GM23248 (cell line): Measurements from ENCODE around the gene SLC35F2. TPM values are rescaled to one million over a fixed set of nuclear protein-coding genes. Genes with fewer than 3 reads are reported as not detected.
"Not testable (repeated sequence)": the region's sequence is repeated elsewhere in the genome, so short reads cannot be mapped to it uniquely, and the experiment has no call there.

Source experiments
- DNase-seq: peaks from one replicate; pipeline ENCODE4 v3.0.0-alpha.2; 2015
- H2AFZ ChIP-seq: fragments of 200-600 bp; sonication (generic); 2 replicates; pipeline ENCODE4 v1.6.1; 2016; ENCODE audit warnings: antibody characterized with exemption
- H3F3A ChIP-seq: fragments of 200-600 bp; sonication (generic); 2 replicates; pipeline ENCODE4 v1.6.1; 2016; ENCODE audit warnings: mild to moderate bottlenecking, antibody characterized with exemption, mixed run types; ENCODE audit not compliant: insufficient read depth
- H3K27ac ChIP-seq: fragments of 200-600 bp; sonication (generic); 2 replicates; pipeline ENCODE4 v1.5.1; 2016; ENCODE audit warnings: mild to moderate bottlenecking
- H3K27me3 ChIP-seq: fragments of 200-600 bp; sonication (generic); replicated peaks from 2 replicates; pipeline ENCODE4 v1.6.1; 2016; ENCODE audit warnings: mild to moderate bottlenecking; ENCODE audit not compliant: insufficient read depth
- H3K36me3 ChIP-seq: fragments of 200-600 bp; sonication (generic); 2 replicates; pipeline ENCODE4 v1.6.1; 2016; ENCODE audit warnings: low read depth, mild to moderate bottlenecking
- H3K4me1 ChIP-seq: fragments of 200-600 bp; sonication (generic); 2 replicates; pipeline ENCODE4 v1.6.1; 2016; ENCODE audit warnings: mild to moderate bottlenecking; ENCODE audit not compliant: insufficient read depth
- H3K4me2 ChIP-seq: fragments of 200-600 bp; sonication (generic); one replicate; pipeline ENCODE4 v1.6.1; 2016; ENCODE audit warnings: mild to moderate bottlenecking; ENCODE audit not compliant: unreplicated experiment
- H3K4me3 ChIP-seq: fragments of 200-600 bp; sonication (generic); 2 replicates; pipeline ENCODE4 v1.5.1; 2016; ENCODE audit warnings: mild to moderate bottlenecking
- H3K79me2 ChIP-seq: fragments of 200-600 bp; sonication (generic); 2 replicates; pipeline ENCODE4 v1.6.1; 2016; ENCODE audit warnings: mild to moderate bottlenecking; ENCODE audit not compliant: insufficient read depth
- H3K9ac ChIP-seq: fragments of 200-600 bp; sonication (generic); 2 replicates; pipeline ENCODE4 v1.6.1; 2016; ENCODE audit warnings: mild to moderate bottlenecking
- H3K9me2 ChIP-seq: fragments of 200-600 bp; sonication (generic); 2 replicates; pipeline ENCODE4 v1.6.1; 2016; ENCODE audit warnings: mixed run types, mild to moderate bottlenecking, moderate library complexity; ENCODE audit not compliant: insufficient read depth
- H3K9me3 ChIP-seq: fragments of 200-600 bp; sonication (generic); one replicate; pipeline ENCODE4 v1.6.1; 2017; ENCODE audit warnings: low read depth
- H4K20me1 ChIP-seq: fragments of 200-600 bp; sonication (generic); 2 replicates; pipeline ENCODE4 v1.6.0; 2016; ENCODE audit not compliant: insufficient read depth
- EZH2 ChIP-seq: fragments of 200-600 bp; sonication (generic); IDR thresholded peaks from 2 replicates; pipeline ENCODE4 v1.6.1; 2018; ENCODE audit warnings: antibody characterized with exemption, mild to moderate bottlenecking; ENCODE audit not compliant: insufficient read depth, poor library complexity, severe bottlenecking
- EZH2phosphoT487 ChIP-seq: fragments of 200-600 bp; sonication (generic); IDR thresholded peaks from 2 replicates; pipeline ENCODE4 v1.6.1; 2018; ENCODE audit warnings: antibody characterized with exemption, moderate library complexity, mild to moderate bottlenecking, low read depth; ENCODE audit not compliant: insufficient read depth
- WGBS, 2 experiments: methylation state at CpG; one replicate each; pipeline ENCODE4 v1.1.6; 2015 to 2017; ENCODE audit warnings: low lambda C conversion rate in 2 of 2, low coverage in 1 of 2; ENCODE audit errors: missing lambda C conversion rate in 2 of 2; 5-methylcytosine and 5-hydroxymethylcytosine counted together
- in situ Hi-C: fragments of 300-500 bp; cut with MboI; formaldehyde crosslinking; loops from 2 replicates; pipeline ENCODE4 v1.15.0; 2020
- polyA plus RNA-seq: library from polyadenylated mRNA; unstranded; fragments of >200 nt; fragmentation: Nextera tagmentation; extraction: Ambion mirVana; gene quantifications from 2 replicates; pipeline ENCODE4 v1.2.1, GENCODE V29; 2016
- total RNA-seq: library from RNA; depleted of rRNA; stranded (reverse); fragments of >200 nt; shearing (Covaris generic); gene quantifications from 2 replicates; pipeline ENCODE4 v1.2.3, GENCODE V29; 2014; rRNA removed

The SLC35F2 gene
- total RNA-seq (11.5 and 12.9 TPM in 2 replicates), polyA plus RNA-seq (11.5 and 12.4 TPM in 2 replicates)

DNA sequence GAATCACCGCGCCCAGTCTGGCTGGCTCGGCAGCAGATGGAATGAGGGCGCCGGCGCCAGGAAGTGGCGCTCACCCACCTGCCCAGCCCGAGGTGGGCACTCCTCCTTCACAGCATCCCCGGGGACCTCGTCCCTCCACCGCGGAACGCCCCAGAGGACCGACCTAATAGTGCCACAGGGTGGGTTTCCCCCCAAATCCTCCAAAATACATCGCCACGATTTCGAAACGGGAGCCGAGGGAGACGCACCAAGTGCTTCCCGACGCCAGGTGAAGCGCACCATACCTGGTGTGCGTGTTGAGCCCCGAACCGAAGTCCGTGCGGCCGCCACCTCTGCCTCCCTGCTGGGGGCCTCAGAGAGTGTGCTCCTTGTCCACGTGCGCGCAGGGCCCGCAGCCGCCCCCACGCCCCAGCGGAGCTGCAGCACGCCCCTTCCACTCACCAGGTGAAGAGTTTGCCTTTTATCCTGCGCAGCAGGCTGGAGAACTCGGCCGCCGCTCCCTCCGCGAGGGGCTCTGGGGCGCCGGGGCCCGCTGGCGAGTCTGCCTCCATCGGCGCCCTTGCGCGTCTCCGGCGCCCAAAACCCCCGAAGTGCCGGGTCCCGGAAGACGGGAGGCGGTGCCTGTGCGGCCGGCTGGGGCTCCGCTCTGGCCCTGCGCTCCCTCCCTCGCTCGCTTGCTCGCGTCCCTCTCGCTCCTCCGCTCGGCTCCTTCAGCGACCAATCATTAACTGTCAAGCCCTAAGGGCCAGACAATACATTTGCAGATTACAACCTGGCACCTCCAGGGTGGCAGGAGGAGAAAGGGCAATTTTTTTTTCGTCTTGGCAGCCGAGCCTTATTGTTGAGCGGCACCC is at the start of gene SLC35F2:
Gene SLC35F2 (minus strand): TSS at position 571 of the 854 bp plus-strand sequence. CDS start 20 bp downstream, at position 551.
- DNase-seq: peak; percentile 80
- H3K9ac ChIP-seq: peak within 1 kb of the TSS; percentile 73
- TF ChIP-seq EZH2phosphoT487 (no peak), EZH2 (no peak)
- H3K79me2 ChIP-seq: peaks cover 4% of the 10 kb centered on the region; the same call in 1 of the 2 replicates
- peaks cover 7% of the 10 kb centered on the region; the same call in 1 of the 2 replicates for H3F3A ChIP-seq
- H3K4me3 ChIP-seq: peak within 1 kb of the TSS; percentile 83
- peak within 1 kb of the TSS; percentile 4; the same call in 1 of the 2 replicates for H3K27ac ChIP-seq
- H4K20me1 ChIP-seq: no peaks in the 10 kb centered on the region
- no peaks in the 10 kb centered on the region for H3K27me3 ChIP-seq
- no peaks in the 10 kb centered on the region for H3K4me1 ChIP-seq
- peak within 1 kb of the TSS; percentile 88 for H2AFZ ChIP-seq
- WGBS, 2 experiments: 1% methylated on average over 50 to 64 of the region's 73 CpGs
- in situ Hi-C loops: no loop called here
- no peaks in the 10 kb centered on the region for H3K36me3 ChIP-seq
- no peaks in the 10 kb centered on the region for H3K9me3 ChIP-seq
- H3K4me2 ChIP-seq: peak within 1 kb of the TSS; percentile 82
- H3K9me2 ChIP-seq: no peaks in the 10 kb centered on the region

GRCh38 chr11:107908211-107908610 is 49.6 kb upstream of the SLC35F2 start:
- in situ Hi-C loops: no loop called here
- Histone ChIP-seq H3K4me3 (no peak overlapping the region), H3K27me3 (no peaks in the 10 kb centered on the region; the same call in 1 of the 2 replicates), H3K9me2 (no peaks in the 10 kb centered on the region), H3K36me3 (no peaks in the 10 kb centered on the region), H3F3A (no peaks in the 10 kb centered on the region), H3K79me2 (no peaks in the 10 kb centered on the region), H3K4me2 (no peak overlapping the region), H3K27ac (no peak overlapping the region), H2AFZ (no peak overlapping the region), H3K9me3 (no peaks in the 10 kb centered on the region), H4K20me1 (no peaks in the 10 kb centered on the region), H3K9ac (no peak overlapping the region), H3K4me1 (no peaks in the 10 kb centered on the region)
- DNase-seq: no peak
- WGBS, 2 experiments: 89 to 90% methylated on average over 23 of the region's 23 CpGs
- TF ChIP-seq EZH2: no peak
- TF ChIP-seq EZH2phosphoT487: no peak

GRCh38 chr11:107898270-107898669 is 39.7 kb upstream of the SLC35F2 start:
- Histone ChIP-seq H3K27ac (no peak overlapping the region), H3K4me3 (no peak overlapping the region), H3K9me3 (no peaks in the 10 kb centered on the region), H3K9me2 (no peaks in the 10 kb centered on the region), H4K20me1 (no peaks in the 10 kb centered on the region), H3F3A (no peaks in the 10 kb centered on the region), H2AFZ (no peak overlapping the region), H3K4me2 (no peak overlapping the region), H3K9ac (no peak overlapping the region), H3K36me3 (no peaks in the 10 kb centered on the region), H3K79me2 (no peaks in the 10 kb centered on the region), H3K4me1 (no peaks in the 10 kb centered on the region), H3K27me3 (peaks cover 12% of the 10 kb centered on the region)
- no peak for TF ChIP-seq EZH2
- TF ChIP-seq EZH2phosphoT487: no peak
- WGBS, 2 experiments: 0 to 3% methylated on average over 1 of the region's 1 CpG
- DNase-seq: peak; percentile 75
- in situ Hi-C loops: no loop called here

DNA sequence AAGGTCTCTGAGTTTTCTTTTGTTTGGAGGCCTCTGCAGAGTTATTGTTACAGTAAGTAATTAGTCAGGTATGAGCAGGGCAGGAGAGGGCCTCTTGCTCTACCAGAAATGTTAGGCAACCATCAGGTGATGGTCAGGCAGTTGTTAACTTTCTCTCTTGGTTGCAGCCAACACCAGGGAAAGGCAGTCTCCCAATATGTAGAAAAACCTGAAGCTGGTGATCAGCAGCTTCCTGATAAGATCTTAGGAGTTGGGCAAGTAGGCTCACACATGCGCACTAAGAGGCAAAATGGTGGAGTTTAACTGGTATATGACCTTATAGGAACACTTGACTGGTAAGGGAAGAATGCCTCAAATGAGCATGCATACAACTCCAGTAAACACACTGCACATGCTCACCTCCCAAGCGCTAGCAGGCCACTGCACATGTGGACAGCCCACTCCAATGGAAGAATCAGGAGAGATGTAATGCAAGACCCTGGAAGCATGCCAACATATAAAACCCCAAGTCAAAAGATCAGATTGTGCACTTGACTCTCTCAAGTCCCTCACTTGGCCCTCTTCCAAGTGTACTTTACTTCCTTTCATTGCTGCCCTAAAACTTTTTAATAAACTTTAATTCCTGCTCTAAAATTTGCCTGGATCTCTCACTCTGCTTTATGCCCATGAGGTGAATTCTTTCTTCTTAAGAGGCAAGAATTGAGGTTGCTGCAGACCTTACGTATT is 23.7 kb upstream of the SLC35F2 start:
- Histone ChIP-seq H3K27me3 (no peaks in the 10 kb centered on the region), H3K36me3 (no peaks in the 10 kb centered on the region), H2AFZ (no peak overlapping the region), H3K79me2 (no peaks in the 10 kb centered on the region), H3K9me2 (no peaks in the 10 kb centered on the region), H3K4me3 (no peak overlapping the region), H3K9me3 (no peaks in the 10 kb centered on the region), H3K4me2 (no peak overlapping the region), H3K9ac (no peak overlapping the region), H3F3A (no peaks in the 10 kb centered on the region), H4K20me1 (no peaks in the 10 kb centered on the region), H3K27ac (no peak overlapping the region), H3K4me1 (no peaks in the 10 kb centered on the region)
- TF ChIP-seq EZH2 (no peak), EZH2phosphoT487 (no peak)
- 87 to 88% methylated on average over 3 of the region's 3 CpGs for WGBS, 2 experiments
- DNase-seq: no peak
- in situ Hi-C loops: no loop called here

- DNase-seq, H3F3A ChIP-seq, H2AFZ ChIP-seq, H3K4me3 ChIP-seq, H3K9me2 ChIP-seq, H3K79me2 ChIP-seq, in situ Hi-C loops, H3K27me3 ChIP-seq, H3K27ac ChIP-seq, H3K36me3 ChIP-seq, H3K4me1 ChIP-seq, H3K9me3 ChIP-seq, H4K20me1 ChIP-seq, H3K4me2 ChIP-seq, H3K9ac ChIP-seq: not testable (repeated sequence)
- WGBS, 2 experiments: 81 to 86% methylated on average over 9 of the region's 9 CpGs
These were observed 22.9 kb upstream of the SLC35F2 start for GRCh38 chr11:107881471-107881870.
